Mesothelial cell of epicardium (in vitro differentiated cells): ENCODE results near the gene ADGRA1. TPM values are rescaled to one million over a fixed set of nuclear protein-coding genes. Genes with fewer than 3 reads are reported as not detected.
"Not testable (repeated sequence)": the region's sequence is repeated elsewhere in the genome, so short reads cannot be mapped to it uniquely, and the experiment has no call there.

Experiments used
- DNase-seq, 2 experiments: peaks; one replicate each; pipeline ENCODE4 v3.0.0; 2021; ENCODE audit warnings: low spot score in 2 of 2; ENCODE audit not compliant: unreplicated experiment in 2 of 2
- H3K27ac Mint-ChIP-seq: 2 replicates; pipeline ENCODE4 v1.8.0; 2021; ENCODE audit warnings: mixed read lengths
- H3K27me3 Mint-ChIP-seq: 2 replicates; pipeline ENCODE4 v1.8.0; 2021; ENCODE audit warnings: low read depth, mixed read lengths
- H3K36me3 Mint-ChIP-seq: 2 replicates; pipeline ENCODE4 v1.8.0; 2021; ENCODE audit warnings: mixed read lengths
- H3K4me1 Mint-ChIP-seq: 2 replicates; pipeline ENCODE4 v1.8.0; 2021; ENCODE audit warnings: mixed read lengths
- H3K4me3 Mint-ChIP-seq: 2 replicates; pipeline ENCODE4 v1.8.0; 2021; ENCODE audit warnings: mild to moderate bottlenecking, moderate library complexity, mixed read lengths
- H3K9me3 Mint-ChIP-seq: 2 replicates; pipeline ENCODE4 v1.8.0; 2021; ENCODE audit warnings: mixed read lengths
- total RNA-seq: library from RNA; stranded (reverse); gene quantifications from 3 replicates; pipeline ENCODE4 v1.2.1, GENCODE V29; 2021
- TF ChIP-seq, protein P1 (sequence below): fragments of 200-600 bp; sonication (generic); IDR thresholded peaks from one replicate; pipeline ENCODE4 v1.5.0; 2021; ENCODE audit warnings: antibody characterized with exemption; ENCODE audit not compliant: unreplicated experiment

ADGRA1 gene
- total RNA-seq, 1 donor from 2014 or later = not detected

DNA sequence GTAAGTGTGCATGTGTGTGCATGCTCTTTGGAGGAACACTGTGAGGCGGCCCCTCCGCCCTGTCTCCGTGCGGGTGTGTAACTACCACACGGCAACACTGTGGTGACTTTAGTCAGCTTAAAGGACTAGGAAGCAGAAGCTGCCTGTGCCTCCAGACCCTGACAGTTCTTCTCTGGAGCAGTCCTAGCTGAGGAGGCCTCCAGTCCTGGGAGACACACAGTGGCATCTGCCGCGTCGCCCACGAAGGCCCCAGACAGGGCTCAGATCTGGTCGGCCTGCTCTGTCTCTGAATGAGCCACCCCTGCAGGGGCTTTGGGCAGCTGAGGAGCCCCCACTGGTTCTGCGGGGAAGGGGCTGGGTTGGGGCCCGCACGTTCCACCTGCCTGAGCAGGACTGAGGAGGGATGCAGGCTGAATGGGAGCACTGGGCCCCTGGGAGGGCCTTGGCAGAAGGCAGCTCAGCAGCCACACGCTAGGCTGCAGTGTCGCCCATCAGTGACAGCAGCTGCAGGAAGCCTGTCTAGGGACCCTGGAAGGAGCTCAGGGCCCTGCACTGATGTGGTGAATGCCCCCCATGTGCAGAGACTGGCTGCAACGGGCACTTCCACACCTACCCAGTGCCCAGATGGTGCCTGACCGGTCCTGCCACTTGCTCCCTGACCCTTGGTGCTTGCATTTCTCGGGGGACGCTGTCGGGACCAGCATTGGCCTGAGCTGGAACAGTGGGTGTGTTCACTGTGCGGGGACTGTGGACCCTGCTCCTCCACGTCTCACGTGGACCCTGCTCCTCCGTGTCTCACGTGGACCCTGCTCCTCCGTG lies 45.0 kb downstream of the ADGRA1 start:
- H3K9me3 Mint-ChIP-seq = no peaks in the 10 kb centered on the region
- H3K4me1 Mint-ChIP-seq = no peaks in the 10 kb centered on the region
- no peak for DNase-seq
- TF ChIP-seq, protein P1, sequence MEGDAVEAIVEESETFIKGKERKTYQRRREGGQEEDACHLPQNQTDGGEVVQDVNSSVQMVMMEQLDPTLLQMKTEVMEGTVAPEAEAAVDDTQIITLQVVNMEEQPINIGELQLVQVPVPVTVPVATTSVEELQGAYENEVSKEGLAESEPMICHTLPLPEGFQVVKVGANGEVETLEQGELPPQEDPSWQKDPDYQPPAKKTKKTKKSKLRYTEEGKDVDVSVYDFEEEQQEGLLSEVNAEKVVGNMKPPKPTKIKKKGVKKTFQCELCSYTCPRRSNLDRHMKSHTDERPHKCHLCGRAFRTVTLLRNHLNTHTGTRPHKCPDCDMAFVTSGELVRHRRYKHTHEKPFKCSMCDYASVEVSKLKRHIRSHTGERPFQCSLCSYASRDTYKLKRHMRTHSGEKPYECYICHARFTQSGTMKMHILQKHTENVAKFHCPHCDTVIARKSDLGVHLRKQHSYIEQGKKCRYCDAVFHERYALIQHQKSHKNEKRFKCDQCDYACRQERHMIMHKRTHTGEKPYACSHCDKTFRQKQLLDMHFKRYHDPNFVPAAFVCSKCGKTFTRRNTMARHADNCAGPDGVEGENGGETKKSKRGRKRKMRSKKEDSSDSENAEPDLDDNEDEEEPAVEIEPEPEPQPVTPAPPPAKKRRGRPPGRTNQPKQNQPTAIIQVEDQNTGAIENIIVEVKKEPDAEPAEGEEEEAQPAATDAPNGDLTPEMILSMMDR = no peak
- H3K4me3 Mint-ChIP-seq = no peak overlapping the region
- peaks cover 5% of the 10 kb centered on the region for H3K27me3 Mint-ChIP-seq
- no peaks in the 10 kb centered on the region for H3K36me3 Mint-ChIP-seq
- no peak overlapping the region for H3K27ac Mint-ChIP-seq

- no peaks in the 10 kb centered on the region for H3K9me3 Mint-ChIP-seq
- TF ChIP-seq, protein P1 = no peak
- no peaks in the 10 kb centered on the region for H3K36me3 Mint-ChIP-seq
- peaks cover 5% of the 10 kb centered on the region for H3K27me3 Mint-ChIP-seq
- H3K4me1 Mint-ChIP-seq = no peaks in the 10 kb centered on the region
- H3K4me3 Mint-ChIP-seq = no peak overlapping the region
- H3K27ac Mint-ChIP-seq = no peak overlapping the region
- no peak for DNase-seq
Measured at GRCh38 chr10:133133471-133134231, 45.9 kb downstream of the ADGRA1 start.

- TF ChIP-seq, protein P1 = no peak
Measured at GRCh38 chr10:133134411-133135115, 46.8 kb downstream of the ADGRA1 start.

DNA sequence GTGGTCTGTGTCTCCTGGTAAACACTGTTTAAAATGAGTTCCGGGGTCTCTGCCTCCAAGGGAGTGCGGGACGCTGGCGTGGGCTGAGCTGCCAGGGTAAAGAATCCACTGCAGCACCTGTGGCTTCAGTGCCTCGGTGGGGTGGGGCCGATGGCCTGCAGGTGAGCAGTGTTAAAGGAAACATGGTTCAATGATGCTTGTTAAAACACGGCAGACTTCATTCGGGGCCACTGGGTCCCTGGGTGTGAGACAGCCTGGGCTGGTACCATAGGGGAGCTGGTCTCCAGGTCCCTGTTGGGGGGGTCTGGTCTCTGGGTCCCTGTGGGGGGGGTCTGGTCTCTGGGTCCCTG lies 47.4 kb downstream of the ADGRA1 start:
- Mint-ChIP-seq H3K27ac (no peak overlapping the region), H3K9me3 (no peaks in the 10 kb centered on the region), H3K36me3 (no peaks in the 10 kb centered on the region), H3K4me3 (no peak overlapping the region), H3K27me3 (peaks cover 3% of the 10 kb centered on the region), H3K4me1 (no peaks in the 10 kb centered on the region)
- TF ChIP-seq, protein P1 = no peak
- DNase-seq = no peak

More at GRCh38 chr10:133134411-133135115, 46.8 kb downstream of the ADGRA1 start:
- Mint-ChIP-seq H3K36me3 (no peaks in the 10 kb centered on the region), H3K9me3 (no peaks in the 10 kb centered on the region), H3K4me3 (no peak overlapping the region), H3K4me1 (no peaks in the 10 kb centered on the region), H3K27me3 (peaks cover 5% of the 10 kb centered on the region), H3K27ac (no peak overlapping the region)
- no peak for DNase-seq

DNA sequence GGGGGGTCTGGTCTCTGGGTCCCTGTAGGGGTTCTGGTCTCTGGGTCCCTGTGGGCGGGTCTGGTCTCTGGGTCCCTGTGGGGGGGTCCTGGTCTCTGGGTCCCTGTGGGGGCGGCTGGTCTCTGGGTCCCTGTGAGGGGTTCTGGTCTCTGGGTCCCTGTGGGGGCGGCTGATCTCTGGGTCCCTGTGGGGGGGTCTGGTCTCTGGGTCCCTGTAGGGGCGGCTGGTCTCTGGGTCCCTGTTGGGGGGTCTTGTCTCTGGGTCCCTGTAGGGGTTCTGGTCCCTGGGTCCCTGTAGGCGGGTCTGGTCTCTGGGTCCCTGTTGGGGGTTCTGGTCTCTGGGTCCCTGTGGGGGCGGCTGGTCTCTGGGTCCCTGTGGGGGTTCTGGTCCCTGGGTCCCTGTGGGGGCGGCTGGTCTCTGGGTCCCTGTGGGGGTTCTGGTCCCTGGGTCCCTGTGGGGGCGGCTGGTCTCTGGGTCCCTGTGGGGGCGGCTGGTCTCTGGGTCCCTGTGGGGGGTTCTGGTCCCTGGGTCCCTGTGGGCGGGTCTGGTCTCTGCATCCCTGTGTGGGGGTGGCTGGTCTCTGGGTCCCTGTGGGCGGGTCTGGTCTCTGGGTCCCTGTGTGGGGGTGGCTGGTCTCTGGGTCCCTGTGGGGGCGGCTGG lies 49.9 kb downstream of the ADGRA1 start:
- not testable (repeated sequence) for H3K36me3 Mint-ChIP-seq, DNase-seq, H3K27me3 Mint-ChIP-seq, H3K9me3 Mint-ChIP-seq, H3K4me1 Mint-ChIP-seq, H3K27ac Mint-ChIP-seq, H3K4me3 Mint-ChIP-seq
